GM19240 (cell line): ENCODE measurements around the gene EPN2.

Experiments used
- DNase-seq: peaks from one replicate; pipeline ENCODE4 v3.0.0; 2011; ENCODE audit warnings: low spot score; ENCODE audit not compliant: insufficient read length

The EPN2 gene

DNA sequence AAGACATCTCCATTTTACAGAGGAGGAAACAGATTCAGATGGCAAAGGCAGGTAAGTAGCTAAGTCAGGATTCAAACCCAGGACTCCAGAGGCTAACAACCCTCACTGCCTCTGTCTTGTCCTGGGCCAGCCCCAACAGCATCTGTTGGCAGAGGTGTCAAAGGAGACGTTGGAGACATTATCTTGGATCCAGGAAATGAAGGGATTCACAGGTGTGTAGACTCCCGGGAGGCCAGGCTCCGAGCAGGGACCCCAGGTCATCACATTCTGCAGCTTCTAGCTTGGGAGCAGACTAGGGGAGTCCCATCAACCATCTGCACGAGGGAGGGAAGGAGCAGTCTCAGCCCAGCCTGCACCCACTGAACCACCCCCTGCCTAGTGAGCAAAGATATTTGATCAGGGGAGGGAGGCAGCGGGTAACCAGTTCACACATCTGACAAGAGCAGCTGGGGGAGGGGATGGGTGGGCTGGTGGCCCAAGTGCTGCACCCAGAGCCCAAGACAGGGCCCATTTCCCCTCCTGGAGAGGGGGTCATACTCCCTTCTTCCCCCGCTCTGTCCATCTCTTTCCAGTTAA, 126.4 kb downstream of the EPN2 start:
- no peak for DNase-seq

DNA sequence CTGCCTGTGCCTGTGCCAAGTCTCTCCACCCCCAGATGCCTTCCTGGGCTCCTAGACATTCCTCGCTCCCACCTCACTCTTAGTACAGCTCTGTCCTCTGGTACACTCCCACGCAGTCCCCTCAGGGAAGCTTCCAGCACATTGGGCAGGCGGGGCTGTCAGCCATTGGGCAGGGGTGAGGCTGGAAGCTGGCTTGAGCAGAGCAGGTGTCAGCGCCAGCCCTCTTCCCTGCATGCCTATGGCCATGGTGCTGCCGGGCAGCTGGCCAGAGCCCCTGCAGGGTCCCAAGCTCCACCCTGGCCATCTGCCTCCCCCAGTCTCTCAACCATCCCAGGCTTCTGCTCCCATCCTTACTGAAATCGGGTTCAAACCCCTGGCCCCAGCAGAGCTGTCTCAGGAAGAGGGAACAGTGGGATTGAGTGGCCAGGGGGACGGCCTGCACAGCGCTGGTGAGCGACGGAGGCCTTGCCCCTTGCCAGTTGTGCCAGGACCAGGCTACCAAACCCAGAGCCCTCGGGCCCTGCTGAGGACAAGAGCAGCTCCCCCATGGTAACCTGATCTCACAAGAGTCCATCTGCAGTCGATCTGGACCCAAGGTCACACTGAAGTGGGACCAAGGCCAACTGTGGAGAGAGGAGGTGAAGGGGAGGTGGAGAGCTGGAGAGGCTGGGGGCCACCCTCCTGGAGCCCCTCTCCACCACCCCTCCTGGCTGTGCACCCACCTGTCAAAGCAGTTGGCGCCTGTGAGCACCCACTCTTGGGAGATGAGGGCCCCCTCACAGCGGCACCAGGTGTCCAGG, 127.7 kb downstream of the EPN2 start:
- DNase-seq = no peak

DNA sequence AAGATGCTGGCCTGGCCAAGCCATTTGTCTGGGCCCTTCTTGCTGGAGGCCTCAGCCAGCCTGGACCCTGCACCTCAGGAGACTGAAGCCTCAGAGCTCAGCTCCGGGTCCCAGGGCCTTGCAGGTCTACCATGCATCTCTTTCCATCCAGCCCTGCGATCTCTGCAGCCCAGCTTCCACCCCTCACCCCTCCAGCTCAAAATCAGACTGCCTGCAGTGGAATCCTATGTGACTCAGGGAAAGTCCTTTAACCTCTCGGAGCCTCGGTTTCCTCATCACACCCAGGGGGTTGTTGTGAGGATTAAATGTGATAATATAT, 128.3 kb downstream of the EPN2 start:
- no peak for DNase-seq

DNA sequence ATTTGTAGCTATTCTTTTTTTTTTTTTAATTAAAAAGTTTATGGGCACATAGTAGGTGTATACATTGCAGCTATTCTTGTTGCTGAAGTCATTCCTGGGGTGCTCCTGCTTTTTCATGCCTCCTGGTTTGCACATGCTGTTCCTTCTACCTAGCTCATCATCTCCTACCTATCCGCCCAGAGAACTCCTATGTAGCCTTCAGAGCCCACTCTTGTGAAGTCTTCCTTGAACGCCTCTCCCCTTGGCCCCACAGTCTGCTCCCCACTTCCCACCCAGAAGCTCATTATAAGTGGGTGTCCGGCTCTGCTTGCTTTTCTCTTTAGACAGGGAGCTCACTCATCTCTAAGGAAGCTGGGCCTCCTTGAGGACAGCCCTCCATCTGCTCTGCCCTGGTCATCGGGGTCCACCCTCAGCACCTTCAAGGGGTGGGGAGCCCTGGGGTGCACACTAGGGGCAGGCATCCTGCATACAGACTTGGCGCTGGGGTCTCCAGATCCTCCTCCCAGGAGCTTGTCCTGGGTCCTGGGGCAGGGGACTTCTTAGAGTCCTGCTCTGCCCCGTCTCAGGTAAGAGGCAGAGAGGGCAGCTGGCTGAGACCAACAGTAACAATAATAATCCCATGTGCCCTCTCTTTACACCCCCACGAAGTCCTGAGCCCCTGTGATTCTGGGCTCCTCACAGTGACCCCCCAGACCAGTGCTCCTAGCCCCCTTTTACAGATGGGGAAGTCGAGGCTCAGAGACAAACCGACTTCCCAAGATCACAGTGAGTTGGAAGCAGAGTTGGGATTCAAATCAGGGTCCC, 128.9 kb downstream of the EPN2 start:
- DNase-seq = no peak

DNA sequence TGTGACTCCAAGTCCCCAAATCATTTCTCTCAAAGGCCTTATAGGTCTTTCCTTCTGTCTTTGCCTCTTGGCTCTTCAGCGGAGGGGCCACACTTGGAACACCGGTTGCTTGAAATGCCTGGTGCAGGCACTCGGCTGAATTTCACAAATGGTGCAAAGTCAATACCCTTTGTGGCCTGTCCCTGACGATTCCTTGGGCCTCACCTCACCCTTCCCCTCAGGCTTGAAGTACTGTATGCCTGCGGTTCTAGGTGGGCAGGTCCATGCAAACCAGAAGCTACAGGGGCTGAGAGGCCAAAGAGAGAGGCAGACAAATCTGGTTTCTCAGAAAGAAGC, 129.4 kb downstream of the EPN2 start:
- no peak for DNase-seq

DNA sequence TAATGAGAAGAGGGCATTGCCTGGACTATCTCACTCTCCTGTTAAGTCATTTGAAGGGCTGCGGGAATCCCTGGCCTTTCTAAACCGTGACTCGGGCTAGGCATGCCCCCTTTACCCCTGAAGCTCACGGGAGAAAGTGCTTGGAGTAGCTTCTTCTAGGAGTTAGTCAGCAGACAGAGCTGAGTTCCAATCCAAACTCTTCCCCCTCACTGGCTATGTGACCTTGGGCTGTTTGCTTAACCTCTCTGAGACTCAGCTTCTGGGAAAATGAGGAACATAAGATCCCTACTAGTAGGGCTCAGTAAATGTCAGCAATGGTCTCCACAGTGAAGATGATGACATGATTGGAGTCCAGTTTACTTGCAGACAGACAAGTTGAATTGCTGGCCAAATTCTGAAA, 131.1 kb downstream of the EPN2 start:
- DNase-seq = no peak

DNA sequence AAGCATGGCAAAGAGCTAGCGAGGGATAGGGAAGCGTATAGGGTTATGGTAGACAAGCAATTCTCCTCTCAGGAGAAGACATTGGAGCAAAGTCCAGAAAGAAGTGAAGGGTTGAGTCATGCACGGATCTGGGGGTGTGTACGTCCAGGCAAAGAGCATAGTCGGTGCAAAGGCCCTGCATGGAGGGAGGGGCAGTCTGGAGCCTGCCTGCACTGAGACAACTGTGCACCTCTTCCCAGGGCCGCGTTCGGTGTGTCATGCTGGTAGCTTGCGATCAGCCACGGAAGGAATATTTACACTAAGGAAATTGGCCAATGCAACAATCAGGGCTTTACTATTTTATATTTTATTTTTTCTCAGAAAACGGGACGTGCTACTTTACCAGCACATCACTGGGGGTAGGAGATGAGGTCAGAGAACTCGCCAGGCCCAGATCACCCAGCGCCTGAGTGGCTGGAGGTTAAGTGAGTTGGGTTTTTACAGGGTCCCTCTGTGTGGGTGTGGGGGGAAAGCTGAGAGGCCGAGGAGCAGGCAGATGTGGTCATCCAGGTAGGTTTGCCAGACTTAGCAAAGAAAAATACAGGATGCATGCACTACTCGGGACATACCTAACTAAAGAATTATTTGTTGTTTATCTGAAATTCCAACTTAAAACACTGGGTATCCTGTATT, 132.1 kb downstream of the EPN2 start:
- DNase-seq = no peak

DNA sequence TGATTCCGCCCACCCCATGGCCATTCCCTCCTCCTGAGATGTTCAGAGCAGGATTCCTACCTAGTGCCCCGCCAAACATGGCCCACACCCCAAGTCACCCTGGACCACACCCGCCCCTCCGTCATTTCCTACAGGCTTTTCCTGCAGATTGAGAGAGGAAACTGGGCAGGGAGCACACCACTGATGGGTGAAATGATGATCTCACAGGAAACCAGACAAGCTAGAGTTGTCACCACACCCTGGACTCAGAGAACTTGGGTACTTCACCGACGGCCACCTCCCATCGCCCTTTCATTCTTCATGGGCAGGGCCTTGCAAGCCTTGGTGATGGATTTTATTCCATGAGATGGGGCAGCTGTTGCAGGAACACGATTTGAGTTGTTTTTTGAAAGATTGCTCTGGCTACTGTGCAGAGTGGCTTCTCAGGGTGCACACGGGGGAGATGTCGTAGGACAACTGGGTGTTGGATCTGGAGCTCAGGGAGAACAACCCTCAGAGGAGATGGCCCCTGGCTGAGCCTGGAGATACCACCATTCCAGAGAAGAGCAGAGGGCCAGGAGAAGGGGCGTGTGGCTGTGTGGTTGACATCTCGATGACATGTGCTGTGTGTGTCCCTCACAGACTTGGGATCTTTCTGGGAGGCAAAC, 132.8 kb downstream of the EPN2 start:
- no peak for DNase-seq

DNA sequence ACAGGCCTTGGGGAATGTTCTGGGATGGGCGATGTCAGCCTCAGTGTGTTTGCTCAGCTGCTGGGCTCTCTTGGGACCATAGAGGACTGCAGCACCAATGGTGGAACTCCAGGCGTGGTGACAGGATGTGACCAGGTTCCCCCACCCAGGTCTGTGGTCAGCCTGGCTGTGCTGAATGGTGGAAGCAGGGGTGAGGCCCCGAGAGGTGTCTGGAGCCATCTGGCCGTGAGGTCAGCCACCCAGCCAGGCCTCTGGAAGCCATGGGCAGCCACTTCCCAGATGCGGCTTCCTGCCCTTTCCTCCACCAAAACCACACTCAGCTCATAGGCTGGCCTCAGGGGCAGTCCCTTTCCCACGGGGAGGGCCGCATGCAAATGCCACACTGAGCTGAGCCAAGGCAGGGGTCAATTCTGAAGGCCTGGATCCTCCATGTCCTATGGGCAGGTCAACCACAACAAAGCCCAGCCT, 133.4 kb downstream of the EPN2 start:
- no peak for DNase-seq

DNA sequence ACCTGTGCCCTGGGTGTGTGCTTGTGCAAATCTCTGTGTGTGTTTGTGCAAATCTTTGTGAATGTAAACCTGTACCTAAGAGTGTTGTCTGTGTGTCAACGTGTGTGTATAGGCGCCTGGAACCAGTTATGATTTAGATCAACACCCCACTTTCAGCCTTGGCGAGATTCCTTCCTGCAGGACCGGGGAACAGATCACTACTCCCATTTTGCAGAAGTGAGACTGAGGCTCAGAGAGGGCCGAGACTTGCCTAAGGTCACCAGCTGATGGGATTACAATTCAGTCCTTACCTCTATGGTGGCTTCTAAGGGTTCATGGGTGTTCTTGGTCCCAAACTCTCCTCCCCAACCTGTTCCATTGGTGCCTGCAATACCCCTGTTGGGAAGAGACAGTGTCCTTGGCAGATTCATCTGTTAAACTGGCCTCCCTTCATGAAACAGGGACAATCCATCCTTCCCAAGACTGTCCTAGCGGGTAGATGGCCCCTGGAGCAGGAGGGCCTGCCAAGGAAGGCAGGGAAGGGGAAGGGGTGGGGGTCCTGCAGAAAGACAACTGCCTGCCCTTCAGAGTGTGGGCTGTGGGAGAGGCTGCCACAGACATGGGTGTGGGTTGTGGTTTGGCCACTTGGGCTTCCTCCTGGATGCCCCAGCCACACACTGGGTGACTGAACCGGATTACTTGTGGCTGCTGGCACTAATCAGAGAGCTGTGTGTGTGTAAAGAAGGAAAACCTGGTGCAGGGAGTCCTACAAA, 134.3 kb downstream of the EPN2 start:
- DNase-seq = no peak

DNA sequence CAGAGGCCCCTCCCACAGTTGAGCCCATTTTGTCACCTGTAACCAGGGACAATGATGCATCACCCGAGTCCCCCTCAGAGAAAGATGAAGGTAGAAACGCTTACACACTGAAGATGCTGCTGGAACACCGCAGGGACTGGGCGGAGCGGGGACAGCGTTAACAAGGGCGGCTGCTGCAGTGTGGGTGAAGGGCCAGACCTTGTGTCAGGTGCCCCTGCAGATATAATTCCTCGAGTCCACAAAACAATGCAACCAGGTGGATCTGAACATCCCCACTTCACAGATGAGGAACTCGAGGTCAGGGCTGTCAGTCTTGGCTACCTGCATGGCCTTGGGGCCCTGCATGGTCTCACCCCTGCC, 134.8 kb downstream of the EPN2 start:
- no peak for DNase-seq

DNA sequence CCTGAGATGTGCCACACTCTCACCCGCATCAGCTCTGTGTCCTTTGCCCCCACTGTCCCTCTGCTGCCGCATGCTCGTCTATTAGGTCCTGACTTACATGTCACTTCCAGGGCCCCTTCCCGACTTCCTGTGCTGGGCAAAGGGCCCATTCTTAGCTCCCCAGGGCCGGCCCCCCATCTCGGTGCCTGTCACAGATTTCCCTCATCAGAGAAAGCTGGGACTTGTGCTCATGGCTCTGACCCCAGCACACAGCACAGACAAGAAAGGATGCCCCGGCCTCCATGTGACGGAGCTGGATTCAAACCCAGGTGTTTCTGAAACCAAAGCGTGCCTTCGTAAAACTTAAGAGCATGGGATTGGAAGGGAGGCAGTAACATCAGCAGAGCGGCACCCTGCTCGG, 135.3 kb downstream of the EPN2 start:
- DNase-seq = no peak

DNA sequence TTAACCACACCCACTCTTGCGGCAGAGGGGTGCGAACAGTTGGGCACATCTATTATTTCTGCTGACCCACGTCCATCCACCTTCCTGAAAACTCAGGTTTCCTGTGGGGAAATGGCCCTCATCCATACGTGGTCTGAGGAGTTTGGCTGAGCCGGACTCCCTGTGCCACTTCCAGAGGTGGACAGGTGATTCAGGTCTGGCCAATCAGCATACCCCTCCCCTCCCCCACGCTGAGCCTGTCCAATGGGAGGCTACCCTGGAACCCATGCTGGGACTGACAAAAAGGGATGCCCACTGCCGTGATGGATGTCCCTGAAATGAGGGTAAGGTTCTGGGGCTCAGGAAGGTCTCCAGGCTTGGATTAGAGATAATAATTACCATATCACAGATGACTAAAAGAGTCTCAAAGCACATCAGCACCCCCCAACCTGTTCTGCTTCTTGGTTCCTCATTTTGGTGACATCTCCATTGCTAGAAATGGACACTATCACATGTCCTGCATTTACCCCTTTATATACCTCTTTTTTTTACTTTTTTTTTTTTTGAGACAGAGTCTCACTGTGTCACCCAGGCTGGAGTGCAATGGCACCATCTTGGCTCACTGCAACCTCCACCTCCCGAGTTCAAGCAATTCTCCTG, 135.8 kb downstream of the EPN2 start:
- DNase-seq = no peak

DNA sequence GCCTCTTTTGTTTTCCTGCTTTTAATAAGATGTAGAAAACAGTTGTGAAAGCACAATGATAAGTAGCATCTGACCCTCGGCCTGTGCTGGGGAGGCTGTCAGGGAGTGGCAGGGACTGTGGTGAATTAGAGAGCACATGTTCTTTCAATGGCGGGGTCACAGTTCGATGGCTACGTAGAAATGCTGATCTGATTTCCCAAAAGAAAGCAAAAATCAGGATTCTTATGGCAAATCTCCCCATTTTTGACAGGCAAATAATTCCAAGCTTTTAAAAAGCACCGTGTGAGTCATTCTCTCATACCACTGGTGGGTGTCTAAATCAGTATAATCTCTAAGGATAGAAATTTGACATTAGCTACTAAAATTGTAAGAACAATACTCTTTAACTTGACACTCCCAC, 137.0 kb downstream of the EPN2 start:
- DNase-seq = no peak

DNA sequence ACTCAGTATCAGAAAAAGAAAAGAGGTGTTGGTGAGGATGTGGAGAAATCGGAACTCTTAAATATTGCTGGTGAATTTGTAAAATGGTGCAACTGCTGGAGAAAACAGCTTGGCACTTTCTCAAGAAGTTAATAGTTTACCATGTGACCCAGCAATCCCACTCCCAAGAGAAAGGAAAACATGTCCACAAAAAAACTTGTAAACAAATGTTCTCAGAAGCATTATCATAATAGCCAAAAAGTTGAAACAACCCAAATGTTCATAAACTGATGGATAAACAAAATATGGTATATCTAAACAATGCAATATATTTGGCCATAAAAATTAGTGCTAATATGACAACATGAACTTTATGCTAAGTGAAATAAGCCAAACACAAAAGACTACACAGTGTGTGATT, 138.6 kb downstream of the EPN2 start:
- no peak for DNase-seq

DNA sequence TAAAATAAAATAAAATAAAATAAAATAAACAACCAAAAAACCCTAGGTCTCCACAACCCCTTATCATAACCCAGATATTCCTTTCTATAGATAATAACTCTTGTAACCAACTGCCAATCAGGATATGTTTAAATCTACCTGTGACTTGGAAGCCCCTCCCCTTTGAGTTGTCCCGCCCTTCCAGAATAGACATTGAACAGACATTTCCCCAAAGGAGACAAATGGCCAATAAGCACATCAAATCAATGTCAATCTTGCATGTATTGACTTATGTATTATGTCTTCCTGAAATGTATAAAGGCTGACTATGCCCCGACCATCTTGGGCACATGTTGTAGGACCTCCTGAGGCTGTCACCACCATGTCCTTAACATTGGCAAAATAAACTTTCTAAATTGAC, 139.6 kb downstream of the EPN2 start:
- DNase-seq = no peak

DNA sequence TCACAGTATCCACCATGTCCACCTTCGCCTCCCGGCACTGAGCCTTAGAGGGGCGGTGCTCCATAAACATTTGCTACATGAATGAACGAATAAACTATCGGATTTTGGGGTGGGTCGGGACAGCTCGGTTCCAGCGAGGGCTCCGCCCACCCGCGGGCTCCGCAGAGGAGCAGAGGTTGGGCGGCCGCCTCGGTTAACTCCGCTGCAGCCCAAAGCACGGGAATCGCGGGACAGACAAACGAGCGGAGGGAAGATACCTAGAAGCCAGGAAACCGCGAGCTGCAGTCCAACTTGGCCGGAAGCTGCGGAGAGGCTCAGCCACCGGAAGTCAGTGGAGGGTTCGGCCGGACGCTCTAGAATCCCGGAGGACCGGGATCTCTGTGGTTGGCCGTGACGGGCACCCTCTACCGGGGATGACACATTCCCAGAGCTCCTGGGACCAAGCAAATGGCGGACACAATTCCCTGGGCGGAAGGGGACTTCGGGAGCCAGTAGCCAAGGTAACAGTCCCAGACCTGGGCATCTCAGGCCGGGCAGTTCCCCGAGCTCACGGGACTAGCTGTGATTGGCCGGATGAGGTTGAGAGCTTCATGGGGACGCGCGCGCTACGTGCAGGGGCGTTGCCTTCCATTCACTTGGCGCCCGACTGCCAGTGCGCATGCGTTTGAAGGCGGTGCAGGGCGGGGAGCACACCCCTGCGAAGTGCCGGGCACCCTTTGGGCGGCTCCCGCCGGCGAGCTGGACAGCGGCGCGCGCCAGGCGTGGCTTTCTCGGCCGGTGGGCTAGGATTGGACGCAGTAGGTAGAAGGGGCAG, 140.6 kb downstream of the EPN2 start:
- DNase-seq = peak; percentile 100

DNA sequence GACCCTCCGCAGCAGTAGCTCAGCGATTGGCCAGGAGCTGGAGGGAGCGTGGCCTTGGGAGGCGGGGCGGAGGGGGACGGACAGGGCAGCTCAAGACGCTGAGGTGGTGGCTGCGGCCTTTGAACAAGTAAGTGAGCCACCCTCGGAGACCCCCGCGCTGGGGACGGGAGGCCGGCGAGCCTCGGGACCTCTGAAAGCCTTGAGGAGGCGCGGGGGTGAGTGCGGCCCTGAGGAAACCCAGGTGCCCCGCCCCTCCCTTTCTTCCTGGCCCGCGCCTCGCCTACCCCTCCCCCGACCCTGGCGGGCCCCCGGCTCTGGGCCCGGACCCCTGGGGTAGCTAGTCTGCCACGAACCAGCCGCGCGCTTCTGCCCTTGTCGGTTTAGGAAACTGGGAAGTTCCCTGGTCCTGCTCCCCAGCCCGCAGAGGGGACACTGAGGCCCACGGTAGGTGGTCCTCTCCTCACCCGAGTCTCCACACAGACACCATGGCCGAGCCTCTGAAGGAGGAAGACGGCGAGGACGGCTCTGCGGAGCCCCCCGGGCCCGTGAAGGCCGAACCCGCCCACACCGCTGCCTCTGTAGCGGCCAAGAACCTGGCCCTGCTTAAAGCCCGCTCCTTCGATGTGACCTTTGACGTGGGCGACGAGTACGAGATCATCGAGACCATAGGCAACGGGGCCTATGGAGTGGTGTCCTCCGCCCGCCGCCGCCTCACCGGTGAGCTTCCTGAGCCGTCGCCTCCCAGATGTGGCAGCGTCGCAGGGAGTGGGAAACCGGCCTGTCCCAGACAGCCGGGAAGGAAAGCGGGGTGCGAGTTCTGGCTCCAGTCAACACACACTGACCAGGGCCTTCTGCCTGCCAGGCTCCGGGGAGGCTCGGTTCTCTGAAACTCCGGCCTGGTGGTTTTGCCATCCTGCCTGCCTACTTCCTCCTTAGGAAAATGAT, 141.5 kb downstream of the EPN2 start, which contains the start of gene MAPK7:
TSS of gene MAPK7 (plus strand) at position 83 of the 945 bp plus-strand sequence. CDS start at position 486, 403 bp downstream.
- no peak for DNase-seq
